ENCODE results near the gene TDRD9. TPM values are rescaled to one million over a fixed set of nuclear protein-coding genes. Genes with fewer than 3 reads are reported as not detected.

The TDRD9 gene
- total RNA-seq, 2 experiments from 2014 or later, result 1.1 to 1.2 TPM

DNA sequence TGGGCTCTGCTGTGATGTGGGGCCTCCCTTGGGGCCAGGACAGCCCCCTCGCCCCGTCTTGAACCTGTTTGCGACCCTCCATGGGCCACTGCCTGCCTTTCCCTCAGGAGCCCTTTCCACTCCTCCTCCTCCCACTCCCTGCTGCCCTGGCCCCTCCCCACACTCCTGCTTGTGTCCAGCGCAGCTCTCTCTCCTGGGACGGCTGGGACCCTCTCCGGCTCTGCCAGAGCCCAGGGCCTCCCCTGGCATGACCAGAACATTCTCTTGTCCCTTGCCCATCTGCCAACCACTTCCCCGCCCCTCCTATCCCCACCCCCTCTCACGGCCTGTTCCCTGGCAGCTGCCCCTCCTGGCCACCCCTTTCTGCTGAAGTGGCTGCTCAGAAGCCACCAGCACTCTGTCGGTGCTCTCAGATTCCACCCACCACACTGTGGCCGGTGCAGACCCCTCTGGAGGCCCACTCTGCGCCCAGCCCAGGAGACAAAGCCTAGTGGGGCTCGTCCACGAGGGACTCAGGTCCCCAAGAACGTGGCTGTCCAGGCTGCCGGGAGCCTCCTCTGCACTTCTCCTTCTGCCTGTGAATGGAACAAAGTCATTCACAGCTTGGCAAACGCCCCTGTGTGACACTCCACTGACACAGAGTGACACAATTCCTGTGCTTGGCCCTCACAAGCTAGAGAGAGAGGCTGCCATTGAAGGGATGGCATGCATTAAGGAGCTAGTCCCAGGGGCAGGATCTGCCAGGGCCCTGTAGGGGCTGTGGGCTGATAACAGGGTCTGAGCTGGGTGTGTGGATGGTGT, 158.6 kb downstream of the TDRD9 start:
- no peak overlapping the region for H3K4me3 Mint-ChIP-seq

GRCh38 chr14:104087505-104087904, 159.2 kb downstream of the TDRD9 start:
- CTCF ChIA-PET, result interaction anchor here (2.2 to 2.6 kb wide), 2 partner anchors 9 to 477 kb away, joined by 4 to 16 read pairs; no protein-coding TSS in a partner anchor
- DNase-seq, result no peak
- H3K4me3 Mint-ChIP-seq, result no peak overlapping the region
- no peaks in the 10 kb centered on the region for H3K9me3 Mint-ChIP-seq (ENCODE audit: low read depth)
- no peaks in the 10 kb centered on the region for H3K36me3 Mint-ChIP-seq
- H3K27me3 Mint-ChIP-seq, result peaks cover 7% of the 10 kb centered on the region
- ATAC-seq, result no peak
- no peak overlapping the region for H3K27ac Mint-ChIP-seq
- H3K4me1 Mint-ChIP-seq, result no peaks in the 10 kb centered on the region

More for the DNA sequence above, 158.6 kb downstream of the TDRD9 start:
- H3K4me1 Mint-ChIP-seq, result no peaks in the 10 kb centered on the region
- no peak overlapping the region for H3K27ac Mint-ChIP-seq
- peaks cover 7% of the 10 kb centered on the region for H3K27me3 Mint-ChIP-seq
- H3K36me3 Mint-ChIP-seq, result no peaks in the 10 kb centered on the region
- DNase-seq (no peak), ATAC-seq (no peak)
- CTCF ChIA-PET, result interaction anchor here (0.7 to 2.6 kb wide), 3 partner anchors 9 to 477 kb away, joined by 4 to 16 read pairs (median 4); no protein-coding TSS in a partner anchor
- H3K9me3 Mint-ChIP-seq (ENCODE audit: low read depth), result no peaks in the 10 kb centered on the region

DNA sequence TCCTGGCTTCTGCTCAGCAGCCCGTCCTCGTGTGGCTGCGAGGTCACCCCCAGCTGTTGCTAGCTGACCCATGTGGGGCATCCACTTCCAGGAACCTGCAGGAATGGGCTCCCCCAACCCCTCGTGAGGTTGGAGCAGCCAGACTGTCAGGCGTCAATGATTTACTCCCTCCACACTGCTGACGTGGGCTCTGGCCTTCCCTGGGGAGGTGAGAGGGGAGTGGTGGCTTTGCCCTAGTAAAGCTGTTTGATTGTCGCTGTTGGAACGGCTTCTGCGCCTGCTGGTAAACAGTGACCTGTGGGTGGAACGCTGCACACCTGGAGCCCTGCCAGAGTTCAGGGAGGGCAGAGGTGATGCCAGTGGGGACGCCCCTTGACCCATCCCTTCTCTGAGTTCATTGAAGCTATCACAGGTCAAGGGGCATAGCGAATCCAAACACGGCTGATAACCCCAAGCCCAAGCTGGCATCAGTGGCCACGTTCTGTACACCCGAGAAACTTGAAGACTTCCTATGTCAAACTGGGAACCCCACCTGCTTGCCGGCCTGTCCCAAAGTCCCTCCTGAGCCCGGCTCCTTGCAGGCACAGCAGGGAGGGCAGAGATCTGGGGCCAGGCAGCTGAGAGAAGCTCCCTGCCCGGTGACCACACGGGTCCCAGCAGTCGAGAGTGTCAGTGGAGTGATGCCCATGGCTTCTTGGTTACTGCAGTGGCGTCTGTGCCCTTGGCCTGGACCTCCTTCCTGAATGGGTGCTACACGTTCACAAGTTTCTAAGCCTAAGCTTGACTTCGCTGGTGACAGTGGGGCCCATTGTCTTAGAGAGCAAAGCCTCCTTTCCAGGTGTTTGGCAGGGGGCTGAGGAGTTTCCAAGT, 160.0 kb downstream of the TDRD9 start:
- no peaks in the 10 kb centered on the region for H3K9me3 Mint-ChIP-seq (ENCODE audit: low read depth)

GRCh38 chr14:104090071-104090748, 162.0 kb downstream of the TDRD9 start:
- H3K36me3 Mint-ChIP-seq, result no peaks in the 10 kb centered on the region
- no peak overlapping the region for H3K27ac Mint-ChIP-seq
- CTCF ChIA-PET, result interaction anchor here (2.2 kb wide), 1 partner anchor 12 kb away, joined by 6 read pairs; no protein-coding TSS in a partner anchor
- no peak for DNase-seq
- H3K4me1 Mint-ChIP-seq, result no peaks in the 10 kb centered on the region
- no peak for ATAC-seq
- no peaks in the 10 kb centered on the region for H3K9me3 Mint-ChIP-seq (ENCODE audit: low read depth)
- no peak overlapping the region for H3K4me3 Mint-ChIP-seq
- peaks cover 2% of the 10 kb centered on the region for H3K27me3 Mint-ChIP-seq

More for the DNA sequence above, 160.0 kb downstream of the TDRD9 start:
- DNase-seq (no peak), ATAC-seq (no peak)
- Mint-ChIP-seq H3K4me3 (no peak overlapping the region), H3K4me1 (no peaks in the 10 kb centered on the region), H3K27me3 (peaks cover 7% of the 10 kb centered on the region), H3K36me3 (no peaks in the 10 kb centered on the region), H3K27ac (no peak overlapping the region)
- CTCF ChIA-PET, result interaction anchor here (2.2 to 2.6 kb wide), 2 partner anchors 10 to 476 kb away, joined by 4 to 16 read pairs; no protein-coding TSS in a partner anchor

DNA sequence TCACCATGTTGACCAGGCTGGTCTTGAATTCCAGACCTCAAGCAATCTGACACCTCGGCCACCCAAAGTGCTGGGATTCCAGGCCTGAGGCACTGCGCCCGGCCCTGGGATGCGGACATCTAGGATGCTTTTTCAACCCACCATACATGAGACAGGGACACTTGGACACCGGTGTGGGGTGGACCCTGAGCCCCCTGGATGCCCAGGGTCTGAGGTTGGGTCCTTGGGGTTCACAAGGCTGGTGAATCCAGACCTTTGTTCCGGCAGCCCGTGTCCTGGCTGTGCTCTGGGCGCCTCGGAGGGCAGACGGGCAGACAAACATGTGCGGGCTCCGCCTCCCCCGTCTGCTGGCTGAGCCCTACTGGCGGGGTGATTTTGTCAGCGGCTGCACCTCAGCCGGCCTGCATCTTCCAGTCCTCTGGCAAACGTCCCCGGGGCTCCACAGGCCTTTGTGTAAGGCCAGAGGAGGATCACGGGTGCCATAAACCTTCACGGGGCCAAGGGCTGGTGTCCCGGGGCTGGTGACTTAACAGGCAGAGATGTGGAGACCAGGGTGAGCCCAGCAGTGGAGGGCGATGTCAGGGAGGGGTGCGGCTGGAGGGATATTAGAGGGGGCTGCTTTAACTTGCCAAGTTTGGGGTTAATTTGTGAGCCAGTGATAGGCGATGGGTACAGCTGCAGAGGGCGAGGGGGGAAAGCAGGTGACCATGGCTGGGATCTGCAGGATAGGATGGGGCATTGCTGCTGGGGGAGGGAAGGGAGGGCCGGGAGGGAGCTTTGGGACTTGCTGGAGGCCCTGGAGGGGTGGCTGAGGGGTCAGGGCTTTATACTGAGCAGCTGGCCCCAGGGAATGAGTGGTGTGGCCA, 163.0 kb downstream of the TDRD9 start:
- H3K9me3 Mint-ChIP-seq (ENCODE audit: low read depth), result no peaks in the 10 kb centered on the region
- no peak overlapping the region for H3K27ac Mint-ChIP-seq
- peaks cover 1% of the 10 kb centered on the region for H3K27me3 Mint-ChIP-seq
- ATAC-seq, result no peak
- no peak overlapping the region for H3K4me3 Mint-ChIP-seq
- DNase-seq, result no peak
- H3K4me1 Mint-ChIP-seq, result no peaks in the 10 kb centered on the region
- CTCF ChIA-PET, result interaction anchor here (2.2 kb wide), 1 partner anchor 13 kb away, joined by 6 read pairs; no protein-coding TSS in a partner anchor
- no peaks in the 10 kb centered on the region for H3K36me3 Mint-ChIP-seq

GRCh38 chr14:104091927-104092771, 163.9 kb downstream of the TDRD9 start:
- CTCF ChIA-PET, result interaction anchor here (2.2 to 5.0 kb wide), 2 partner anchors 14 to 15 kb away, joined by 6 to 33 read pairs; no protein-coding TSS in a partner anchor

GRCh38 chr14:104092931-104093365, 164.7 kb downstream of the TDRD9 start:
- Mint-ChIP-seq H3K27me3 (no peaks in the 10 kb centered on the region), H3K9me3 (ENCODE audit: low read depth) (no peaks in the 10 kb centered on the region), H3K36me3 (no peaks in the 10 kb centered on the region), H3K4me3 (no peak overlapping the region), H3K4me1 (no peaks in the 10 kb centered on the region), H3K27ac (no peak overlapping the region)
- no peak for DNase-seq
- CTCF ChIA-PET, result interaction anchor here (0.7 to 5.0 kb wide), 2 partner anchors 16 to 244 kb away, joined by 3 to 33 read pairs; no protein-coding TSS in a partner anchor
- no peak for ATAC-seq

More at GRCh38 chr14:104091927-104092771, 163.9 kb downstream of the TDRD9 start:
- Mint-ChIP-seq H3K27me3 (no peaks in the 10 kb centered on the region), H3K27ac (no peak overlapping the region), H3K9me3 (ENCODE audit: low read depth) (no peaks in the 10 kb centered on the region), H3K36me3 (no peaks in the 10 kb centered on the region), H3K4me3 (no peak overlapping the region), H3K4me1 (no peaks in the 10 kb centered on the region)
- ATAC-seq (no peak), DNase-seq (no peak)

DNA sequence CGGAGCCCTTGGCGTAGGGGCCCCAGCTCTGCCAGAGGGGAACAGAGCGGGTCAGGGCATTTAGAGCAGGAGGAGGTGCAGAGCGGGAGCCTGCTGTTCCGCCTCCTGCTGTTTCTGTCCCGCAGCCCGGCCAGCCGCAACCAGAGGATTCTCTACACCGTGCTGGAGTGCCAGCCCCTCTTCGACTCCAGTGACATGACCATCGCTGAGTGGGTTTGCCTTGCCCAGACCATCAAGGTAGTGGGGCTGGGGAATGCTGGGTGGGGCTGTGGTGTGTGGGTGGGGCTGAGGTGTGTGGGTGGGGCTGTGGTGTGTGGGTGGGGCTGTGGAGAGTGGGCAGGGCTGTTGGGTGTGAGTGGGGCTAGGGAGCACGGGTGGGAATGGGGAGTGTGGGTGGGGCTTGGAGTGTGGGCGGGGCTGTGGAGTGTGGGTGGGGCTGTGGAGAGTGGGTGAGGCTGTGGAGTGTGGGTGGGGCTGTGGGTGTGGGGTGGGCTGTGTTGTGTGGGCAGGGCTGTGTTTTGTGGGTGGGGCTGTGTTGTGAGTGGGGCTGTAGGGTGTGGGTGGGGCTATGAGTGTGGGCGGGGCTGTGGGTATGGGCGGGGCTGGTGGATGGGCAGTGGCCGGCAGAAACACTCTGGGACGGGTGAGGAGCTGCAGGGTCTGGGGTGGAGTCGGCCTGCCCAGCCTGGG, 165.3 kb downstream of the TDRD9 start:
- Mint-ChIP-seq H3K9me3 (ENCODE audit: low read depth) (no peaks in the 10 kb centered on the region), H3K4me3 (no peak overlapping the region), H3K27ac (no peak overlapping the region), H3K36me3 (no peaks in the 10 kb centered on the region), H3K4me1 (no peaks in the 10 kb centered on the region), H3K27me3 (no peaks in the 10 kb centered on the region)
- CTCF ChIA-PET, result interaction anchor here (0.7 to 5.0 kb wide), 4 partner anchors 9 to 471 kb away, joined by 3 to 33 read pairs (median 6); no protein-coding TSS in a partner anchor
- ATAC-seq (peak; percentile 48), DNase-seq (no peak)

- CTCF ChIA-PET, result interaction anchor here (0.6 to 5.0 kb wide), 6 partner anchors 10 to 750 kb away, joined by 3 to 33 read pairs (median 4); no protein-coding TSS in a partner anchor
- no peaks in the 10 kb centered on the region for H3K27me3 Mint-ChIP-seq
- H3K27ac Mint-ChIP-seq, result no peak overlapping the region
- no peak overlapping the region for H3K4me3 Mint-ChIP-seq
- H3K4me1 Mint-ChIP-seq, result no peaks in the 10 kb centered on the region
- no peaks in the 10 kb centered on the region for H3K9me3 Mint-ChIP-seq (ENCODE audit: low read depth)
- DNase-seq (no peak), ATAC-seq (no peak)
- no peaks in the 10 kb centered on the region for H3K36me3 Mint-ChIP-seq
These were observed 165.9 kb downstream of the TDRD9 start for GRCh38 chr14:104094056-104094708.

- H3K27me3 Mint-ChIP-seq, result no peaks in the 10 kb centered on the region
- no peak overlapping the region for H3K27ac Mint-ChIP-seq
These were observed 166.6 kb downstream of the TDRD9 start for GRCh38 chr14:104094709-104095425.

More at GRCh38 chr14:104094709-104095425, 166.6 kb downstream of the TDRD9 start:
- ATAC-seq (peak; percentile 72), DNase-seq (peak; percentile 74)
- CTCF ChIA-PET, result interaction anchor here (0.6 to 5.0 kb wide), 6 partner anchors 10 to 749 kb away, joined by 3 to 33 read pairs (median 4); no protein-coding TSS in a partner anchor
- Mint-ChIP-seq H3K9me3 (ENCODE audit: low read depth) (no peaks in the 10 kb centered on the region), H3K4me1 (no peaks in the 10 kb centered on the region), H3K36me3 (no peaks in the 10 kb centered on the region), H3K4me3 (no peak overlapping the region)

All from activated CD8-positive, alpha-beta memory T cell treated with anti-CD3 and anti-CD28 coated beads, Interleukin-2, amount 10 ng/mL, durations not matched to agents 7 days and 5 days (primary cell).